ENCODE results near the gene KANSL2. TPM values are rescaled to one million over a fixed set of nuclear protein-coding genes. Genes with fewer than 3 reads are reported as not detected.

Gene KANSL2
- total and polyA plus RNA-seq, 8 donors = 6.2 to 24.4 (median 12.4) TPM

- WGBS, 2 donors = 68 to 71% methylated on average over 4 of the region's 4 CpGs
- intact Hi-C loops (cut with DNase I) = no loop called here
These were observed 66.4 kb downstream of the KANSL2 start for GRCh38 chr12:48615681-48616080.

DNA sequence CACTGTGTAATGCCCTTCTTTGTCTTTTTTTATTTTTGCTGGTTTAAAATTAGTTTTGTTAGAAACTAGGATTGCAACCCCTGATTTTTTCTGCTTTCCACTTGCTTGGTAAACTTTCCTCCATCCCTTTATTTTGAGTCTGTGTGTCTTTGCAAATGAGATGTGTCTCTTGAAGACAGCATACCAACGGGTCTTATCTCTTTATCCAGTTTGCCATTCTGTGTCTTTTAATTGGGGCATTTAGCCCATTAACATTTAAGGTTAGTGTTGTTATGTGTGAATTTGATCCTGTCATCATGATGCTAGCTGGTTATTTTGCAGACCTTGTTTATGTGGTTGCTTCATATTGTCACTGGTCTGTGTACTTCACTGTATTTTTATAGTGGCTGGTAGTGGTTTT is 68.7 kb downstream of the KANSL2 start:
- FAIRE-seq = no peak
- H3K36me3 ChIP-seq = no peaks in the 10 kb centered on the region
- H3K9me3 ChIP-seq = peaks cover 0 to 5% (median 0%) of the 10 kb centered on the region in 4 donors
- TF ChIP-seq CTCF (IDR thresholded peaks at IDR 0.05) = no peak
- DNase-seq = no peak
- intact Hi-C loops (cut with DNase I) = no loop called here
- H3K4me1 ChIP-seq = no peaks in the 10 kb centered on the region
- no peak overlapping the region for H3K4me3 ChIP-seq
- H3K27ac ChIP-seq = no peak overlapping the region
- ATAC-seq = no peak
- H3K27me3 ChIP-seq = peaks cover 0 to 5% (median 0%) of the 10 kb centered on the region in 4 donors
- WGBS, 2 donors = 52 to 55% methylated on average over 1 of the region's 1 CpG

More at GRCh38 chr12:48615681-48616080, 66.4 kb downstream of the KANSL2 start:
- Histone ChIP-seq H3K4me3 (no peak overlapping the region), H3K27ac (no peak overlapping the region), H3K4me1 (no peaks in the 10 kb centered on the region), H3K36me3 (no peaks in the 10 kb centered on the region), H3K27me3 (peaks cover 0 to 5% (median 0%) of the 10 kb centered on the region in 4 donors), H3K9me3 (peaks cover 0 to 5% (median 0%) of the 10 kb centered on the region in 4 donors)
- DNase-seq (no peak), ATAC-seq (no peak), FAIRE-seq (no peak)
- TF ChIP-seq CTCF (IDR thresholded peaks at IDR 0.05) = no peak

Small RNA genes lying within 50 kb of the gene (microRNA-seq; reads per million reads assigned to microRNA genes)
- gene MIR1291 = 1.2 to 1.9 reads per million in 2 donors

Other genes starting within 250 kb of the KANSL2 start
- gene ANP32D, start 209.7 kb downstream of the KANSL2 start, total RNA-seq = under 1 TPM in 1 of 6 donors, not detected in 5; 0.16 TPM
- gene ANP32D, start 209.7 kb downstream of the KANSL2 start, polyA plus RNA-seq = not detected
- not detected for gene C12orf54, start 199.7 kb downstream of the KANSL2 start, total RNA-seq
- under 1 TPM; 0.61 to 0.77 TPM for gene C12orf54, start 199.7 kb downstream of the KANSL2 start, polyA plus RNA-seq
- gene OR8S1, start 156.6 kb downstream of the KANSL2 start, total RNA-seq = not detected
- gene OR8S1, start 156.6 kb downstream of the KANSL2 start, polyA plus RNA-seq = not detected
- gene LALBA, start 112.2 kb downstream of the KANSL2 start, total RNA-seq = not detected
- not detected for gene LALBA, start 112.2 kb downstream of the KANSL2 start, polyA plus RNA-seq
- gene CCNT1, start 34.5 kb upstream of the KANSL2 start, total RNA-seq = 10 to 100 TPM in 5 of 6 donors, 1 to 10 TPM in 1; 7.7 to 21.2 (median 17.2) TPM
- gene CCNT1, start 34.5 kb upstream of the KANSL2 start, polyA plus RNA-seq = 1 to 10 TPM; 3.7 to 6.4 TPM
- gene ADCY6, start 106.9 kb upstream of the KANSL2 start, total RNA-seq = 10 to 100 TPM; 12.9 to 29.0 (median 20.2) TPM
- 10 to 100 TPM; 31.7 to 53.4 TPM for gene ADCY6, start 106.9 kb upstream of the KANSL2 start, polyA plus RNA-seq
- 10 to 100 TPM in 1 of 6 donors, 1 to 10 TPM in 5; 1.3 to 16.3 (median 4.3) TPM for gene CACNB3, start 136.3 kb upstream of the KANSL2 start, total RNA-seq
- 1 to 10 TPM; 6.5 to 8.9 TPM for gene CACNB3, start 136.3 kb upstream of the KANSL2 start, polyA plus RNA-seq
- 10 to 100 TPM; 25.9 to 49.3 (median 32.1) TPM for gene DDX23, start 169.9 kb upstream of the KANSL2 start, total RNA-seq
- 10 to 100 TPM; 32.4 to 55.6 TPM for gene DDX23, start 169.9 kb upstream of the KANSL2 start, polyA plus RNA-seq
- 1 to 10 TPM in 4 of 6 donors, under 1 TPM in 2; 0.74 to 6.3 (median 1.3) TPM for gene RND1, start 183.6 kb upstream of the KANSL2 start, total RNA-seq
- 1 to 10 TPM; 2.7 to 4.2 TPM for gene RND1, start 183.6 kb upstream of the KANSL2 start, polyA plus RNA-seq
- gene FKBP11, start 243.3 kb upstream of the KANSL2 start, total RNA-seq = 100 to 1,000 TPM in 4 of 6 donors, 10 to 100 TPM in 2; 70.9 to 144 (median 127) TPM
- 100 to 1,000 TPM in 1 of 2 donors, 10 to 100 TPM in 1; 97.3 to 155 TPM for gene FKBP11, start 243.3 kb upstream of the KANSL2 start, polyA plus RNA-seq

Measured in pancreas (tissue), 10 donors.